ENCODE measurements around the gene ZDHHC17.

DNA sequence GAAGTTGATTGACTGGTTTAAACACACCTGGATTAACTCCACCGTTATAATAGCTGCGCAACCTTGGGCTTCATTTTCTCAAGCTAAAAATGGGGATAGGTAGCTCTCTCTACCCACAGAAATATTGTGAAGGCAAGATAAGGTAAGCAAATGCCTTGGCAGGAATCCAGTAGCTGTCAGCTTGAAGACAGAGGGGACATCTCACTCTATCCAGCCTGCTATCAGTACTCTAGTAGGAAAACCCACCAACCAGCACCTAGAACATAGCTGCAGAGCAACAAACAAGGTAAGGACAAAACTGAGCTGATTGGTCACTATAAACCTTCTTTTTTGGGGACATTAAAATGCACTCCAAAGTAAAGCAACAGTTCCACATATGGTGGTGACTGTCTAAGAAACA is 107.2 kb downstream of the ZDHHC17 start:
- TF ChIP-seq POLR2AphosphoS5 (IDR thresholded peaks at IDR 0.05; ENCODE audit: borderline replicate concordance, low read depth, low read length) (no peak), EZH2 (IDR thresholded peaks at IDR 0.05) (no peak), FOXP2 (optimal IDR thresholded peaks at IDR 0.05; ENCODE audit: control extremely low read depth, extremely low read length, insufficient read depth) (no peak)
